H1 (cell line): Measurements from ENCODE around the gene ZNF469. TPM values are rescaled to one million over a fixed set of nuclear protein-coding genes. Genes with fewer than 3 reads are reported as not detected.

Experiments used
- CTCF ChIP-seq, 3 experiments: IDR thresholded peaks; 1 replicate in 2 of 3; 2 replicates in 1 of 3; pipeline versions ENCODE4 v1.5.1 to v1.6.1; 2011; ENCODE audit warnings: low read length in 3 of 3, mild to moderate bottlenecking in 3 of 3, inconsistent platforms in 2 of 3, low read depth in 1 of 3, moderate library complexity in 1 of 3; ENCODE audit not compliant: insufficient read depth in 1 of 3; ENCODE audit errors: control extremely low read depth in 1 of 3
- polyA plus RNA-seq, 7 experiments: library from polyadenylated mRNA; depleted of rRNA in 3 of 7; stranded (reverse) in 5 of 7; unstranded in 2 of 7; fragments of >200 nt in 5 of 7; fragments of 200-250 nt in 2 of 7; gene quantifications; 1 replicate in 5 of 7; 2 replicates in 1 of 7; 4 replicates in 1 of 7; pipeline versions ENCODE4 v1.2.1 to v1.2.3, GENCODE V29; 2011 to 2013; ENCODE audit warnings: missing spikeins in 2 of 7, mixed read lengths in 2 of 7
- total RNA-seq: library from RNA; stranded (reverse); fragmentation: NEBNext Ultra II Directional; extraction: Animal tissue kit (Norgen Biotek cat#: 25700); gene quantifications from 2 replicates; pipeline ENCODE4 v1.2.1, GENCODE V29; 2021

The ZNF469 gene
- total and polyA plus RNA-seq, 2 of the 8 experiments (the other 6 are each of a cell fraction or from before 2014, with no cell fraction given), result 0.30 to 1.8 TPM

DNA sequence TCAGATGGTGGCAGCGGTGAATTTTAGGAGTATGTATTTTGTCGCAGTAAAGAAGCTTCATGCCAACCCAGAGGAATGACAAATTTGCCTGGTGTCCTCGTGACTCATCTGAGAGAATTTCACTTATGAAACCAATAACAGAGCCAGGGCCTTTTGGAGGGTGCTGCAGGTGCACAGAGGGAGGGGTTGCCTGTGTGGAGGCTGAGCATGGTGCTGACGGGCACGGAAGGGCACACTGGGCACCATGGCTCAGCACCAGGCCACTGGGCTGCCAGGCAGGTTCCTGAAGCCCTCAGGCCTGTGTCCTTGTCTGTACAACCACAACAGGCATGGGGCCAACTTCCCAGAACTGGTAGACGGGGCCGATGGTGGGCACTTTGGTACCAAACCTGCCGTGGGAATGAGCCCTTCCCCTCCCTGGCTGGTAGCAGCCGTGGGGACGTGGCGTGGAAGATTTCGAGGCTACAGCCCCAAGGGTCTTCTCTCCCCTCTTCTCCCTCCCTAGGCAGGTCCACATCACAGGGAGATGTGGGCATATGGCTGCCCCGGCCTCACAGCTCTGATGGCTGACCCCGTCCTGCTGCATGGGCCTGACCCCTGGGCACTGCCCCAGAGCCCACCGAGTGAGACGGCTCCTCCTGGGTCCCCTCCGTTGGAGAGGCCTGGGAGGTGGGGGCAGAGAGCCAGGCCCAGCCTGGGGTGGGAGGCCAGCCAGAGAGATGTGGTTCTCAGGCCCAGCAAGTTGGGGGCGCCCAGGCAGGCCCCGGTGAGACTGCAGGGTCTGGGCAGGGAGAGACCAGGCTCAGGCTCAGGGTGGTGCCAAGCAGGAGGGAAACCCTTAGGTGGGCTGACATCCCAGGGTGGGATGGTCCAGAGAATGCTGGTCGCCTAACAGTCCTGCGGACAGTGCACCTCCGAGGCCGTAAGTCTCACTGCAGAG is 30.2 kb upstream of the ZNF469 start (continued):
- TF ChIP-seq CTCF (IDR thresholded peaks at IDR 0.05; ENCODE audit: control extremely low read depth in 1 of 3, insufficient read depth in 1 of 3, low read depth in 1 of 3, low read length in 3 of 3), result no peak
